Uterine smooth muscle cell (primary cell): Measurements from ENCODE around the gene RPS27A. TPM values are rescaled to one million over a fixed set of nuclear protein-coding genes. Genes with fewer than 3 reads are reported as not detected.

Source experiments
- total RNA-seq: library from RNA; depleted of rRNA; stranded (reverse); fragments of >200 nt; gene quantifications from 2 replicates; pipeline ENCODE4 v1.2.3, GENCODE V29; 2014

Gene RPS27A
- 683 and 741 TPM in 2 replicates for total RNA-seq

DNA sequence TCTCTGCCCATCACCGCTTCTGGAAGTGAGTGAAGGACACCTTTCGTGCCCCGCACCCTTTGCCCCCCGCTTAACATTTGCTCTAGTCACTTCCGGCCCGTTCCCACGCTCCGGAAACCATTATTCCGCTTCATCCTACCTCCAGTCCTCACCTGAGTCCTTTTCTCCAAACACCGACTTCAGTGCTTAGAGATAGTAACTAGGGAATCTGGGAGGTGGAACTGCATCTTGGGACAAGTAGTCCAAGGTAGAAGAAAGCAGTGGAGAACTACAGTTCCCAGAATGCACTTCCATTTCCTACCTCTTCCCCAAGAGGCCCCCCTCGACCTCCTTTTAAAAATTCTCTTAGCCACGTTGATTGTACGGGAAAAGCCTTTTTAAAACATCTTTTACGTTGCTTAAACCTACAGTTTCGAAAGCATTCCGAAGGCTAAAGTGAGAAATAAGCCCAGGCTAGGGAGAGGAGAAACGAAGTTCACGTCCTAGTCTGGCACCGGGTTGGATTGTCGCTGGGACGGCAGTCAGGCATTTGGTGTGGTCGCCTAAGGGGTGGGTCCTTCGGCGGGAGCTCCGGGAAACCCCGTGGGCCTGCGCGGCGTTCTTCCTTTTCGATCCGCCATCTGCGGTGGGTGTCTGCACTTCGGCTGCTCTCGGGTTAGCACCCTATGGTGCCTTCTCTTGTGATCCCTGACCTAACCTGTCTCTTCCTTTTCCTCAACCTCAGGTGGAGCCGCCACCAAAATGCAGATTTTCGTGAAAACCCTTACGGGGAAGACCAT, at the start of gene RPS27A, which contains the start of gene CLHC1:
Gene RPS27A, plus strand, starts transcription at position 605 of the 779 bp plus-strand sequence. Its CDS starts 137 bp downstream, at position 742.
Gene CLHC1, minus strand, starts transcription at position 210 of the 779 bp plus-strand sequence. CDS start 9,882 bp downstream, outside the sequence.

DNA sequence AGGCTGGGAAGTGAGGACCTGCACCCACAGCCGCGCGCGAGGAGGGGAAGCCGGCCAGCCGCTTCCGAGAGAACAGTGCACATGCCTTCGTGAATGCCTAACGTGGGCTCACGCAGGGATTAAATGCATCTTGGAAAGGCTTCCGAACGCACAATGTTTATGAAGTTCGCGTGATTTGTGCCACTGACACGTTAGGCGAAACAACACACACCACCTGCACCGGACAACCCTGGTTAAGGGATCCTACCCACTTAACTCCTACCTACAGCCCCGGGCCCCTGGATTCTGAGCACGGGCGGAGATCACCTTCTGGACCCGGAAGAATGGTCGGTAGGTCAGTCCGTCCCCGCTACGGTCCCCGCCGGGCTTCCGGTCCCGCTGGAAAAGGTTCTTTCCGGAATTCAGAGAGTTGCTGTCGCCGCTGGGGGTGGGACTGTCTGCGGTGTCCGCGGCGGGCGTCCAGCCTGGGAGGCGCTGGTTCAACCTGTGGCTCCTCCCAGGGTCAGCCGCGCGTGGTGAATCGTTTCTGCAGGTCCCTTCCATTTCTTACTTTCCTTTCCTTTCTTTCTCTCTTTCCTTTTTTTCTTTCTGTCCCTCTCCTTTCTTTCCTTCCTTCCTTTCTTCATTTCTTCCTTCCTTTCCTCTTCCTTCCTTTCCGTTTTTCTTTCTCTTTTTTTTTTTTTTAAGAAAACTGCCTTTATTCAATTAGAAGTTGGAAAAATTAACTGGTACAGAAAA, 36.6 kb downstream of the RPS27A start, which contains the start of gene MTIF2:
Gene MTIF2, minus strand, starts transcription at position 325 of the 738 bp plus-strand sequence. CDS start 5,373 bp downstream, outside the sequence.

Other genes with a start within 250 kb of the RPS27A start
- gene RTN4, start 182.2 kb upstream of the RPS27A start, total RNA-seq, result 378 and 386 TPM in 2 replicates
- 7.3 and 11.5 TPM in 2 replicates for gene CLHC1, start 395 bp upstream of the RPS27A start, total RNA-seq
- 43.2 and 53.2 TPM in 2 replicates for gene MTIF2, start 36.5 kb downstream of the RPS27A start, total RNA-seq
- gene CCDC88A, start 187.2 kb downstream of the RPS27A start, total RNA-seq, result 51.7 and 65.6 TPM in 2 replicates